Left hindlimb (tissue), 1 donor: Measurements from ENCODE around the gene S100A2.

Experiments used
- DNase-seq: peaks from one replicate; pipeline ENCODE4 v3.0.0-alpha.2; 2018

The S100A2 gene

GRCh38 chr1:153565529-153566374 lies at the start of gene S100A2:
S100A2 (minus strand) TSS chr1:153565844; CDS start chr1:153563877, 1,967 bp downstream.
- no peak for DNase-seq

- peak; percentile 22 for DNase-seq
Measured at GRCh38 chr1:153615406-153615805, 49.8 kb upstream of the S100A2 start.

- peak; percentile 21 for DNase-seq
Measured at GRCh38 chr1:153614906-153615305, 49.3 kb upstream of the S100A2 start.

GRCh38 chr1:153614189-153614900 lies 48.7 kb upstream of the S100A2 start:
- no peak for DNase-seq

- no peak for DNase-seq
Measured at GRCh38 chr1:153613406-153613805, 47.8 kb upstream of the S100A2 start.

- DNase-seq, result peak; percentile 74
Measured at GRCh38 chr1:153612755-153613331, 47.2 kb upstream of the S100A2 start, which contains the start of gene S100A16. S100A16 (minus strand) TSS chr1:153613137; CDS start chr1:153608151, 4,986 bp downstream.

- peak; percentile 43 for DNase-seq
Measured at GRCh38 chr1:153612111-153612754, 46.6 kb upstream of the S100A2 start.

- DNase-seq, result no peak
Measured at GRCh38 chr1:153611356-153611755, 45.7 kb upstream of the S100A2 start.

GRCh38 chr1:153610811-153611301 lies 45.2 kb upstream of the S100A2 start:
- DNase-seq, result peak; percentile 23

- no peak for DNase-seq
Measured at GRCh38 chr1:153610334-153610733, 44.7 kb upstream of the S100A2 start.

- DNase-seq, result no peak
Measured at GRCh38 chr1:153609585-153609907, 43.9 kb upstream of the S100A2 start.

- DNase-seq, result peak; percentile 52
Measured at GRCh38 chr1:153608742-153609584, 43.3 kb upstream of the S100A2 start.

- DNase-seq, result peak; percentile 23
Measured at GRCh38 chr1:153608089-153608682, 42.5 kb upstream of the S100A2 start.

GRCh38 chr1:153607381-153607780 lies 41.7 kb upstream of the S100A2 start:
- no peak for DNase-seq

- DNase-seq, result no peak
Measured at GRCh38 chr1:153606194-153606593, 40.5 kb upstream of the S100A2 start.

GRCh38 chr1:153602749-153603148 lies 37.1 kb upstream of the S100A2 start:
- DNase-seq, result no peak

- DNase-seq, result no peak
Measured at GRCh38 chr1:153599847-153600246, 34.2 kb upstream of the S100A2 start.

GRCh38 chr1:153598309-153599172 lies 32.9 kb upstream of the S100A2 start:
- DNase-seq, result no peak

- no peak for DNase-seq
Measured at GRCh38 chr1:153597206-153597605, 31.6 kb upstream of the S100A2 start.

GRCh38 chr1:153592748-153593147 lies 27.1 kb upstream of the S100A2 start:
- no peak for DNase-seq

- DNase-seq, result no peak
Measured at GRCh38 chr1:153588482-153588881, 22.8 kb upstream of the S100A2 start.
